Stimulated activated CD8-positive, alpha-beta memory T cell treated with anti-CD3 and anti-CD28 coated beads, Interleukin-12 subunit alpha, Interleukin-12 subunit beta, amount 100 ng/mL, for 4 hours (primary cell): ENCODE data around the gene DNASE1L3.
A peak's percentile ranks its signal among the peaks of the same experiment; 100 is the strongest.
"Not testable (repeated sequence)": the region's sequence is repeated elsewhere in the genome, so short reads cannot be mapped to it uniquely, and the experiment has no call there.

Experiments
- DNase-seq: peaks from one replicate; pipeline ENCODE4 v3.0.0-alpha.2; 2020; ENCODE audit warnings: low read depth

The DNASE1L3 gene, protein sequence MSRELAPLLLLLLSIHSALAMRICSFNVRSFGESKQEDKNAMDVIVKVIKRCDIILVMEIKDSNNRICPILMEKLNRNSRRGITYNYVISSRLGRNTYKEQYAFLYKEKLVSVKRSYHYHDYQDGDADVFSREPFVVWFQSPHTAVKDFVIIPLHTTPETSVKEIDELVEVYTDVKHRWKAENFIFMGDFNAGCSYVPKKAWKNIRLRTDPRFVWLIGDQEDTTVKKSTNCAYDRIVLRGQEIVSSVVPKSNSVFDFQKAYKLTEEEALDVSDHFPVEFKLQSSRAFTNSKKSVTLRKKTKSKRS

DNA sequence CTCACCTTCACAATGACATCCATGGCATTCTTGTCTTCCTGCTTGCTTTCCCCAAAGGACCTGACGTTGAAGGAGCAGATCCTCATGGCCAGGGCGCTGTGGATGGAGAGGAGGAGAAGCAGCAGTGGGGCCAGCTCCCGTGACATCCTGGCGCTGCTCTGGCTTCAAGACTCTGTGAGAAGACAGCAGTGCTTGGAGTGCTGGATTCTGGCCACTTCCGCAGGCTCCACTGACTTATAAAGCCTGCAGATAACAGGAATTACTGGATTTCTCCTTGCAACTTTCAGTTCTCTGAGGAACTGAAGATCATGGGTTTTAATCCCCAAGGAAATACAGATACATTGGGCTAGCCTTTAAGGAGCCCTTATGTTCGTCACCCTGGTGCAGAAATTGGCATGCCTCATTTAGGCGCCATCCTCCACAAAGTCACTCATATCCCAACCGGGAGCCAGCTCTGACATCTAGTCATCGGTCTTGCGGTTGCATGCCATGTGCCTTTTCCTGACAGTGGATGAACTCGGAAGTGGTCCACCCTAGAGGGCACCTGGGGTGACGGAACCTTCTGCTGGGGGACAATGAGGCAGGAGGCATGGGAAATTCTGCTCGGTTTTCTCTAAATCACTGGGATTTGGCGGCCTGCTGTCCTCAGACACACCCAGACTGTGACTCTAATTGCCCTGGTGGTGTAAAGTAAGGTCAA, at the start of gene DNASE1L3:
TSS of gene DNASE1L3 (minus strand) at position 212 of the 700 bp plus-strand sequence. CDS start at position 146, 66 bp downstream.
- no peak for DNase-seq

DNA sequence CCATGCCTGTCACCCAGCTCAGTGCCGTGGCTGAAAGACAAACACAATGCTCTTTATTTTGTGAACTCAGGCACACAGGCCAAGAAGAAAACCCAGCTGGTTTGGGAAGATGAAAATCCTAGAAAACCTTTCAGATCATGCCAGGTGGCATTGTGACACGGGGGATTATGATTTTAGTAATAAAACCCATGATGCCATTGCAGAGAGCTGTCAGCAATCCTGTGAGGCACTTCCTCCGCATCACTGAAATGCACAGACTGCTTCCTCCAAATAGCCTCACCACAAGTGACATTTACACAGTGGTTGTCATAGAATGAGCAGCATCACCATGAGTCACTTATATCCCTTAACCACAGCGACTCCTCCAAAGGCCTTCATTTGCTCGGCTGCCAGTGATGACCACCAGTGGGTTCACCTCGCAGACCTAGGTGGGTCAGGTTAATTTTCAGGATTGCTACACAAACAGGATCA, 49.5 kb upstream of the DNASE1L3 start:
- DNase-seq: no peak

DNA sequence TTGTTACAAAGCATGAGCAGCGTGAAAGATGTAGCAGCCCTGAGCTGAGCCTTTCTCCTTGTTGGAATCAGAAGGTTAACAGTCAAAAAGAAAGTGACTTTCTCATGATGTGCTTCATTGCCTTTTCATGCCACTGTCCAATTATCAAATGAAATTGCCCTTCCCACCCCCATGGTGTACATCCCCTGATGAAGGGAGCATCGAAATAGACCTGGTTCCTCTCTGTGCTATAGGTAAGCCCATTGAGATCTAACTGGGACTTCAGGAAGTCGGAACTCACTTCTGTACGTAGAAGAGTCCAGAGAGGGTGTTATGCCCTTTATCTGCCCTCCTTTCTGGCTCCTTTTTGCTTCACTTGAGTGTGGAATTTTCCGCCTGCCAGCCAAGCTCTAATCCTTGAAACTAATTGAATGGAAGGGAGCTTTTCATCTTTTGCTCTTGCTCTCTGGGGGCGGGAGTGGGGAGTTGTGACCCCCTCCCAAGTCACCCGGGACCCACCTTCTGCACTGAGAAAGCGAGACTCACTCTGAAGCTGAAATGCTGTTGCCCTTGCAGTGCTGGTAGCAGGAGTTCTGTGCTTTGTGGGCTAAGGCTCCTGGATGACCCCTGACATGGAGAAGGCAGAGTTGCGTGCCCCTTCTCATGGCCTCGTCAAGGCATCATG, 47.8 kb upstream of the DNASE1L3 start:
- no peak for DNase-seq

DNA sequence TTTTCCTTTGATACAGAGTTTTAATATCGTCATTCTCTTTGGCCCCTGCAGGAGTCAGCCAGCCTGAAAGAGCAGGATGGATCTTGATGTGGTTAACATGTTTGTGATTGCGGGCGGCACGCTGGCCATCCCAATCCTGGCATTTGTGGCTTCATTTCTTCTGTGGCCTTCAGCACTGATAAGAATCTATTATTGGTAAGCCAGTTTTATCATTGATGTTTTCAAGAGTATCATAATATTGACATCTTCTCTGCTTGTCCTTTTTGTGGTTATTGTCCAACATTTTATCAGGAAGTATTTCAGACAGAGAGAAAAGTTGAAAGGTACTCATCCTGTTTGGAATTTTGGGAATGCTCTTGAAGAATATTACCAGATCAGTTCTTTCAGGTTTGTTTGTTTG, 45.7 kb upstream of the DNASE1L3 start:
- no peak for DNase-seq

- DNase-seq: no peak
Observed at GRCh38 chr3:58256061-58256460, 45.3 kb upstream of the DNASE1L3 start.

- DNase-seq: no peak
Observed at GRCh38 chr3:58254144-58254543, 43.4 kb upstream of the DNASE1L3 start.

DNA sequence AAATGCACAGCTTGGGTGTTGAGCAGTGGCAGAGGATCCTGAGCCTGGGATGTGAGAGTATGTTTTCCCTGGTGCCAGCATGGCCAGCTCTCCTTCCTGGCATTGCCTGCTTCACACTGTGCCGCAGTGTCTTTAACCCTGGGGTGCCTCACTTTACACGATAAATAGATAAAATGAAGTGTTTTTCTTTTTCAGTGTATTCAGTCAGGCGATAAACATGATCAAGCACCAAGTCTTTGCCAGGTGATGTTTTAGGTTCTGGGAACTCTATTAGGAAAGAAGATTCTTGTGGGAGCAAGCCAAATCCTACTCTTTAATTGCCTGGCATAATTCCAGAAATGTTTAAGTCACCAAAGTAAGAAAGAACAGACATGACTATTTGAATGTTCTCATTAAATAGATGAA, 40.9 kb upstream of the DNASE1L3 start:
- DNase-seq: no peak

GRCh38 chr3:58250093-58250707, 39.4 kb upstream of the DNASE1L3 start:
- DNase-seq: no peak

- no peak for DNase-seq
Observed at GRCh38 chr3:58249358-58250092, 38.8 kb upstream of the DNASE1L3 start.

GRCh38 chr3:58246148-58247047, 35.6 kb upstream of the DNASE1L3 start:
- no peak for DNase-seq

DNA sequence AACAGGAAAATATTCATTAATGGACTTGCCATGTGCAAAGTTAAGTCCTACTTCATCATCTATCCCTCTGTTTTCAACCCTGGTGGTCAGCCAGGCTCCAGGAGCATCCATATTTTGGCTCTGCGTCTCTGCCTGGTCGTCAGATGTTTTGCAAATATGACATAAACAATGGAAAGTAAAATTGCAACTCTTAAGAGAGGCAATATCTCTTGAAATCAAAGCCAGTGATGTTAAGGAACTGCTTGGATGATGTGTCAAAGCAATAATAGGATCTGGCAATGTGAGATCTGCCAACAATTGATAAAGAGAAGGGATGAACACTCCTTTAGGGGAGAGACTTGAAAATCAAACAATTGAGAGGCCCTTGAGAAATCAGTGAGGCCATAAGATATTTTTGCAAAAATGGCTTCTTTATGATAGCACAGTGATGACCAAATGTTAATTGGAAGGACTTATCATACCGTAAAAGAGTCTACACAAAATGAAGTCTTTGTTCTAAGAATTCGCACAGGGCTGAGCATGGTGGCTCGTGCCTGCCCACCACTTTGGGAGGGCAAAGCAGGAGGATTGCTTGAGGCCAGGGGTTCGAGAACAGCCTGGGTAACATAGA, 33.3 kb upstream of the DNASE1L3 start:
- no peak for DNase-seq

DNA sequence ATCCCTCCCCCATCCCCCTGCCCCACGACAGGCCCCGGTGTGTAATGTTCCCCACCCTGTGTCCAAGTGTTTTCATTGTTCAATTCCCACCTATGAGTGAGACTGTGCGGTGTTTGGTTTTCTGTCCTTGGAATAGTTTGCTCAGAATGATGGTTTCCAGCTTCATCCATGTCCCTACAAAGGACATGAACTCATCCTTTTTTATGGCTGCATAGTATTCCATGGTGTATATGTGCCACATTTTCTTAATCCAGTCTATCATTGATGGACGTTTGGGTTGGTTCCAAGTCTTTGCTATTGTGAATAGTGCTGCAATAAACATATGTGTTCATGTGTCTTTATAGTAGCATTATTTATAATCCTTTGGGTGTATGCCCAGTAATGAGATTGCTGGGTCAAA, 32.1 kb upstream of the DNASE1L3 start:
- DNase-seq: not testable (repeated sequence)

DNA sequence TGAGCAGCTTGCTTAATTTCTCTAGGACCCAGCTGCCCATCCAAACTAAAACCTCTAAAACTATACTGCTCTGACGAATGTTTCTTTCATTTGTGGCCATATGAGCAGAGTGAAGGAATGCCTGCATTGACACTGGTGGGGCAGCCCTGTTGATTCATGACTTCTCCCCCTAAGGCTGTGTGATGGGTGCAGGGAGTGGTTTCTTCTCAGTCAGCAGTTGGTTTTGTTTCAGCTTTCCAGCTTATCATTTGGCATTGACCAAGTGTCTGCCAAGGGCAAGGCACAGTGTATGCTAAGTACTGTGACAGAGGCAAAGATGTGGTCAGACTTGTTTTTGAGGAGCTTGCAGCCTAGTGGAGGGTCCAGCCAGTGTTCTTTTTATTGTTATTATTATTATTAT, 31.6 kb upstream of the DNASE1L3 start:
- no peak for DNase-seq

GRCh38 chr3:58241306-58242044, 30.7 kb upstream of the DNASE1L3 start:
- DNase-seq: no peak

- no peak for DNase-seq
Observed at GRCh38 chr3:58238830-58239229, 28.1 kb upstream of the DNASE1L3 start.

DNA sequence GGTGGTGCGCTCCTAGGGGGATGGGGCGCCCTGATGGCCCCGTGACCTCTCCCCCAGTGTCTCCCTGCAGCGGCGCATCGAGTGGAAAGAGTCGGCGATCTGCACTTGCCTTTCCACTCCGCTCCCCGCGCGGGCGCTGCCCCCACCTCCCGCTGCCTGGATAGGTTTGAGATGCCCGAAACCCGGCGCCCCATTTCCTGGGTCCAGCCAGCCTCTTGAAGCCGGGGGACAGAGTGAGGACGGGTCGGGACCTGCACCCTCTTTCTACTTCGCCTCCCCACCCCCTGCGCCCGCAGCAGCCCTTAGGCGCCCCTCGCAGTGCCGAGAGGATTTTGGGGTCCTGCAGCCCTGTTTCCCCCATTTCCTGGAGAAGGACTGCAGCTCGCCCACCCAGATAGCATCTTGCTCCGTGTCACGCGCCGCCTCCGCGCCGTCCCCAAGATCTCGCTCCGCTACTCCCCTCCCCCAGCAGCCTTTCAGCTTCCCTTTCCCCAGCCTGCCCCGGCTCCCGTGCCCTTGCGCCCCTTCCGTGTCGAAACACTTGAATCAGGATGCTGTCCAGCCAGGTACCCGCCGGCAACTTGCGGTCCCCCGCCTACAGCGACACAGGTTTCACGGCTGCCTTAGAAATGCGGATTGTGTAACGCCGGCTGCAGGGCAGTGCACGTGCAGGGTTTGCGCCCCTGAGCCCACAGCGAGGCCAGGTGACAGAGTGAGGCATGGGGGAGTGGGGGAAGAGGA, 27.3 kb upstream of the DNASE1L3 start:
- DNase-seq: peak; percentile 43

- peak; percentile 71 for DNase-seq
Observed at GRCh38 chr3:58237238-58237940, 26.6 kb upstream of the DNASE1L3 start, which contains the start of gene ABHD6. ABHD6 (plus strand) TSS chr3:58237792; CDS start chr3:58256587, 18,795 bp downstream.
